ENCODE results near the gene TBC1D17.

GRCh38 chr19:49887665-49888509, 10.4 kb downstream of the TBC1D17 start:
- no peak for TF ChIP-seq POLR2AphosphoS5 (IDR thresholded peaks at IDR 0.05)
- no peak for TF ChIP-seq RAD21 (conservative IDR thresholded peaks at IDR 0.05)
- no peak for TF ChIP-seq EP300 (conservative IDR thresholded peaks at IDR 0.05; ENCODE audit: poor library complexity, severe bottlenecking)
- no peak for TF ChIP-seq SMC3 (conservative IDR thresholded peaks at IDR 0.05; ENCODE audit: poor library complexity)
- TF ChIP-seq, protein P1, sequence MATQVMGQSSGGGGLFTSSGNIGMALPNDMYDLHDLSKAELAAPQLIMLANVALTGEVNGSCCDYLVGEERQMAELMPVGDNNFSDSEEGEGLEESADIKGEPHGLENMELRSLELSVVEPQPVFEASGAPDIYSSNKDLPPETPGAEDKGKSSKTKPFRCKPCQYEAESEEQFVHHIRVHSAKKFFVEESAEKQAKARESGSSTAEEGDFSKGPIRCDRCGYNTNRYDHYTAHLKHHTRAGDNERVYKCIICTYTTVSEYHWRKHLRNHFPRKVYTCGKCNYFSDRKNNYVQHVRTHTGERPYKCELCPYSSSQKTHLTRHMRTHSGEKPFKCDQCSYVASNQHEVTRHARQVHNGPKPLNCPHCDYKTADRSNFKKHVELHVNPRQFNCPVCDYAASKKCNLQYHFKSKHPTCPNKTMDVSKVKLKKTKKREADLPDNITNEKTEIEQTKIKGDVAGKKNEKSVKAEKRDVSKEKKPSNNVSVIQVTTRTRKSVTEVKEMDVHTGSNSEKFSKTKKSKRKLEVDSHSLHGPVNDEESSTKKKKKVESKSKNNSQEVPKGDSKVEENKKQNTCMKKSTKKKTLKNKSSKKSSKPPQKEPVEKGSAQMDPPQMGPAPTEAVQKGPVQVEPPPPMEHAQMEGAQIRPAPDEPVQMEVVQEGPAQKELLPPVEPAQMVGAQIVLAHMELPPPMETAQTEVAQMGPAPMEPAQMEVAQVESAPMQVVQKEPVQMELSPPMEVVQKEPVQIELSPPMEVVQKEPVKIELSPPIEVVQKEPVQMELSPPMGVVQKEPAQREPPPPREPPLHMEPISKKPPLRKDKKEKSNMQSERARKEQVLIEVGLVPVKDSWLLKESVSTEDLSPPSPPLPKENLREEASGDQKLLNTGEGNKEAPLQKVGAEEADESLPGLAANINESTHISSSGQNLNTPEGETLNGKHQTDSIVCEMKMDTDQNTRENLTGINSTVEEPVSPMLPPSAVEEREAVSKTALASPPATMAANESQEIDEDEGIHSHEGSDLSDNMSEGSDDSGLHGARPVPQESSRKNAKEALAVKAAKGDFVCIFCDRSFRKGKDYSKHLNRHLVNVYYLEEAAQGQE (IDR thresholded peaks at IDR 0.05; ENCODE audit: borderline replicate concordance) = no peak
- TF ChIP-seq, protein P2, sequence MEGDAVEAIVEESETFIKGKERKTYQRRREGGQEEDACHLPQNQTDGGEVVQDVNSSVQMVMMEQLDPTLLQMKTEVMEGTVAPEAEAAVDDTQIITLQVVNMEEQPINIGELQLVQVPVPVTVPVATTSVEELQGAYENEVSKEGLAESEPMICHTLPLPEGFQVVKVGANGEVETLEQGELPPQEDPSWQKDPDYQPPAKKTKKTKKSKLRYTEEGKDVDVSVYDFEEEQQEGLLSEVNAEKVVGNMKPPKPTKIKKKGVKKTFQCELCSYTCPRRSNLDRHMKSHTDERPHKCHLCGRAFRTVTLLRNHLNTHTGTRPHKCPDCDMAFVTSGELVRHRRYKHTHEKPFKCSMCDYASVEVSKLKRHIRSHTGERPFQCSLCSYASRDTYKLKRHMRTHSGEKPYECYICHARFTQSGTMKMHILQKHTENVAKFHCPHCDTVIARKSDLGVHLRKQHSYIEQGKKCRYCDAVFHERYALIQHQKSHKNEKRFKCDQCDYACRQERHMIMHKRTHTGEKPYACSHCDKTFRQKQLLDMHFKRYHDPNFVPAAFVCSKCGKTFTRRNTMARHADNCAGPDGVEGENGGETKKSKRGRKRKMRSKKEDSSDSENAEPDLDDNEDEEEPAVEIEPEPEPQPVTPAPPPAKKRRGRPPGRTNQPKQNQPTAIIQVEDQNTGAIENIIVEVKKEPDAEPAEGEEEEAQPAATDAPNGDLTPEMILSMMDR (IDR thresholded peaks at IDR 0.05; ENCODE audit: poor library complexity, severe bottlenecking) = no peak

Data from neural cell (in vitro differentiated cells).